ENCODE data around the gene KCTD1. TPM values are rescaled to one million over a fixed set of nuclear protein-coding genes. Genes with fewer than 3 reads are reported as not detected.

The KCTD1 gene
- total RNA-seq, 1 experiment from 2014 or later = 20.5 TPM

DNA sequence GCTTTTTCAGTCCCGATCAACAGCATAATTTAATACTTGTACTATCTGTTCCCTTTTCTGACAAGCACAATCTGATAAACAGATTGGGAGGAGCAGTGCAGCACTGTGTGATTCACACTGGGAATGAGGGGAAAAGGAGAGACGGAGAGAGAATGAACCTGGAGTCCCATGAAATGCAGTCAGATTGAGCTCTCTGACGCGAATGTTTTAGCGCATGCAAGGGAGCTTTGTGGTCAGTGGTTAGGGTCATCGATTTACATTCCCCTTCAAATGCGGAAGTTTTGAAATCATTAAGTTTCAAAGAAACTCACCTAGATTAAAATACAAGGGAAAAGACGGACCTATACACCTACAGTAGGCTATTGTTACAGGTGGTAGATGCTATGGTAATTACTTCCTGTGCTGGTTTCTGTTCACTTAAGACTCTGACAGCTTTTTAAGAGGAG, 99.6 kb downstream of the KCTD1 start:
- H2AFZ ChIP-seq = no peak overlapping the region

GRCh38 chr18:26443853-26444252, 104.5 kb downstream of the KCTD1 start:
- H3K4me1 ChIP-seq (replicated peaks; ENCODE audit: insufficient read depth) = no peaks in the 10 kb centered on the region
- no peak overlapping the region for H2AFZ ChIP-seq
- H3K9me2 ChIP-seq (ENCODE audit: insufficient read depth) = no peaks in the 10 kb centered on the region
- no peaks in the 10 kb centered on the region for H4K20me1 ChIP-seq (ENCODE audit: insufficient read depth)
- ChIA-PET CTCF (no interaction called here), POLR2A (ENCODE audit: unreplicated experiment) (no interaction called here)
- no peak for TF ChIP-seq EZH2 (IDR thresholded peaks at IDR 0.05; ENCODE audit: low read depth)
- TF ChIP-seq, protein P1, sequence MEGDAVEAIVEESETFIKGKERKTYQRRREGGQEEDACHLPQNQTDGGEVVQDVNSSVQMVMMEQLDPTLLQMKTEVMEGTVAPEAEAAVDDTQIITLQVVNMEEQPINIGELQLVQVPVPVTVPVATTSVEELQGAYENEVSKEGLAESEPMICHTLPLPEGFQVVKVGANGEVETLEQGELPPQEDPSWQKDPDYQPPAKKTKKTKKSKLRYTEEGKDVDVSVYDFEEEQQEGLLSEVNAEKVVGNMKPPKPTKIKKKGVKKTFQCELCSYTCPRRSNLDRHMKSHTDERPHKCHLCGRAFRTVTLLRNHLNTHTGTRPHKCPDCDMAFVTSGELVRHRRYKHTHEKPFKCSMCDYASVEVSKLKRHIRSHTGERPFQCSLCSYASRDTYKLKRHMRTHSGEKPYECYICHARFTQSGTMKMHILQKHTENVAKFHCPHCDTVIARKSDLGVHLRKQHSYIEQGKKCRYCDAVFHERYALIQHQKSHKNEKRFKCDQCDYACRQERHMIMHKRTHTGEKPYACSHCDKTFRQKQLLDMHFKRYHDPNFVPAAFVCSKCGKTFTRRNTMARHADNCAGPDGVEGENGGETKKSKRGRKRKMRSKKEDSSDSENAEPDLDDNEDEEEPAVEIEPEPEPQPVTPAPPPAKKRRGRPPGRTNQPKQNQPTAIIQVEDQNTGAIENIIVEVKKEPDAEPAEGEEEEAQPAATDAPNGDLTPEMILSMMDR (conservative IDR thresholded peaks at IDR 0.05) = no peak
- no peak overlapping the region for H3K4me2 ChIP-seq
- no peak overlapping the region for H3K4me3 ChIP-seq
- no peak for DNase-seq
- H3K79me2 ChIP-seq (ENCODE audit: low read depth) = no peaks in the 10 kb centered on the region
- no peaks in the 10 kb centered on the region for H3F3A ChIP-seq (ENCODE audit: insufficient read depth, low read depth)
- BruUV-seq (replicated peaks) = no TSS peak
- no peaks in the 10 kb centered on the region; the same call in 1 of the 2 replicates for H3K9me3 ChIP-seq (ENCODE audit: insufficient read depth, low read depth)
- H3K36me3 ChIP-seq (ENCODE audit: low read depth) = no peaks in the 10 kb centered on the region
- no peaks in the 10 kb centered on the region for H3K27me3 ChIP-seq (ENCODE audit: insufficient read depth, low read depth)
- intact Hi-C loops (cut with micrococcal nuclease; ENCODE audit: unreplicated experiment) = no loop called here
- no peak overlapping the region for H3K27ac ChIP-seq

More for the DNA sequence above, 99.6 kb downstream of the KCTD1 start:
- ChIA-PET POLR2A (ENCODE audit: unreplicated experiment) (no interaction called here), CTCF (no interaction called here)
- H3K9me3 ChIP-seq (ENCODE audit: insufficient read depth, low read depth) = no peaks in the 10 kb centered on the region; the same call in 1 of the 2 replicates
- H4K20me1 ChIP-seq (ENCODE audit: insufficient read depth) = no peaks in the 10 kb centered on the region
- no peaks in the 10 kb centered on the region for H3K79me2 ChIP-seq (ENCODE audit: low read depth)
- no TSS peak for BruUV-seq (replicated peaks)
- H3K27ac ChIP-seq = no peak overlapping the region
- no peaks in the 10 kb centered on the region for H3F3A ChIP-seq (ENCODE audit: insufficient read depth, low read depth)
- no peaks in the 10 kb centered on the region for H3K27me3 ChIP-seq (ENCODE audit: insufficient read depth, low read depth)
- no peaks in the 10 kb centered on the region for H3K9me2 ChIP-seq (ENCODE audit: insufficient read depth)
- no peak overlapping the region for H3K4me3 ChIP-seq
- intact Hi-C loops (cut with micrococcal nuclease; ENCODE audit: unreplicated experiment) = no loop called here
- no peaks in the 10 kb centered on the region for H3K4me1 ChIP-seq (replicated peaks; ENCODE audit: insufficient read depth)
- no peaks in the 10 kb centered on the region for H3K36me3 ChIP-seq (ENCODE audit: low read depth)
- H3K4me2 ChIP-seq = no peak overlapping the region
- TF ChIP-seq, protein P1 (conservative IDR thresholded peaks at IDR 0.05) = no peak
- DNase-seq = no peak

- POLR2A ChIA-PET (ENCODE audit: unreplicated experiment) = no interaction called here
- Histone ChIP-seq H3K9me2 (ENCODE audit: insufficient read depth) (no peaks in the 10 kb centered on the region), H3K27me3 (ENCODE audit: insufficient read depth, low read depth) (no peaks in the 10 kb centered on the region), H3K79me2 (ENCODE audit: low read depth) (no peaks in the 10 kb centered on the region), H3K4me2 (no peak overlapping the region), H3K9me3 (ENCODE audit: insufficient read depth, low read depth) (no peaks in the 10 kb centered on the region; the same call in 1 of the 2 replicates), H3K27ac (no peak overlapping the region), H2AFZ (no peak overlapping the region), H3K36me3 (ENCODE audit: low read depth) (no peaks in the 10 kb centered on the region), H3K4me3 (no peak overlapping the region), H3K4me1 (replicated peaks; ENCODE audit: insufficient read depth) (peaks cover 1% of the 10 kb centered on the region), H3F3A (ENCODE audit: insufficient read depth, low read depth) (no peaks in the 10 kb centered on the region), H4K20me1 (ENCODE audit: insufficient read depth) (no peaks in the 10 kb centered on the region)
- TF ChIP-seq, protein P1 (conservative IDR thresholded peaks at IDR 0.05) = no peak
- no peak for TF ChIP-seq EZH2 (IDR thresholded peaks at IDR 0.05; ENCODE audit: low read depth)
- no peak for DNase-seq
- BruUV-seq (replicated peaks) = no TSS peak
- CTCF ChIA-PET = no interaction called here
- intact Hi-C loops (cut with micrococcal nuclease; ENCODE audit: unreplicated experiment) = no loop called here
Observed at GRCh38 chr18:26442126-26442525, 106.2 kb downstream of the KCTD1 start.

All from PC-9 (cell line).